ENCODE data around the gene IL10RA.

The IL10RA gene

GRCh38 chr11:117985953-117986887, at the start of gene IL10RA:
IL10RA (plus strand) TSS chr11:117986394; CDS start chr11:117986468, 74 bp downstream.
- Histone ChIP-seq H3K27ac (no peak within 1 kb of the TSS), H3K4me3 (peak within 1 kb of the TSS; percentile 71), H3K36me3 (ENCODE audit: insufficient read depth, low read length) (no peaks in the 10 kb centered on the region), H3K9ac (ENCODE audit: insufficient read length) (no peak within 1 kb of the TSS), H3K9me3 (ENCODE audit: low read depth, low read length) (no peaks in the 10 kb centered on the region)
- no peak for DNase-seq (ENCODE audit: low read depth, low spot score)
- no peak for TF ChIP-seq POLR2AphosphoS5 (IDR thresholded peaks at IDR 0.05; ENCODE audit: borderline replicate concordance, low read depth, low read length)
- no peak for TF ChIP-seq EZH2 (IDR thresholded peaks at IDR 0.05)

- Histone ChIP-seq H3K36me3 (ENCODE audit: insufficient read depth, low read length) (no peaks in the 10 kb centered on the region), H3K9ac (ENCODE audit: insufficient read length) (no peak overlapping the region), H3K27ac (no peak overlapping the region), H3K9me3 (ENCODE audit: low read depth, low read length) (no peaks in the 10 kb centered on the region), H3K4me3 (no peak overlapping the region)
- no peak for DNase-seq (ENCODE audit: low read depth, low spot score)
- TF ChIP-seq FOXP2 (optimal IDR thresholded peaks at IDR 0.05; ENCODE audit: control extremely low read depth, extremely low read length, insufficient read depth) (no peak), POLR2AphosphoS5 (IDR thresholded peaks at IDR 0.05; ENCODE audit: borderline replicate concordance, low read depth, low read length) (no peak), EZH2 (IDR thresholded peaks at IDR 0.05) (no peak)
Observed at GRCh38 chr11:117936973-117937372, 49.2 kb upstream of the IL10RA start.

GRCh38 chr11:117940736-117941135, 45.5 kb upstream of the IL10RA start:
- Histone ChIP-seq H3K36me3 (ENCODE audit: insufficient read depth, low read length) (no peaks in the 10 kb centered on the region), H3K9me3 (ENCODE audit: low read depth, low read length) (no peaks in the 10 kb centered on the region), H3K27ac (no peak overlapping the region), H3K4me3 (no peak overlapping the region), H3K9ac (ENCODE audit: insufficient read length) (no peak overlapping the region)
- TF ChIP-seq POLR2AphosphoS5 (IDR thresholded peaks at IDR 0.05; ENCODE audit: borderline replicate concordance, low read depth, low read length) = no peak
- TF ChIP-seq EZH2 (IDR thresholded peaks at IDR 0.05) = no peak
- no peak for TF ChIP-seq FOXP2 (optimal IDR thresholded peaks at IDR 0.05; ENCODE audit: control extremely low read depth, extremely low read length, insufficient read depth)
- no peak for DNase-seq (ENCODE audit: low read depth, low spot score)

- no peak overlapping the region for H3K9ac ChIP-seq (ENCODE audit: insufficient read length)
- TF ChIP-seq FOXP2 (optimal IDR thresholded peaks at IDR 0.05; ENCODE audit: control extremely low read depth, extremely low read length, insufficient read depth) (no peak), EZH2 (IDR thresholded peaks at IDR 0.05) (no peak), POLR2AphosphoS5 (IDR thresholded peaks at IDR 0.05; ENCODE audit: borderline replicate concordance, low read depth, low read length) (no peak)
- H3K4me3 ChIP-seq = no peak overlapping the region
- no peaks in the 10 kb centered on the region for H3K9me3 ChIP-seq (ENCODE audit: low read depth, low read length)
- H3K27ac ChIP-seq = no peak overlapping the region
- H3K36me3 ChIP-seq (ENCODE audit: insufficient read depth, low read length) = no peaks in the 10 kb centered on the region
- no peak for DNase-seq (ENCODE audit: low read depth, low spot score)
Observed at GRCh38 chr11:117941163-117941707, 45.0 kb upstream of the IL10RA start.

- Histone ChIP-seq H3K9me3 (ENCODE audit: low read depth, low read length) (no peaks in the 10 kb centered on the region), H3K36me3 (ENCODE audit: insufficient read depth, low read length) (no peaks in the 10 kb centered on the region), H3K27ac (no peak overlapping the region), H3K4me3 (no peak overlapping the region), H3K9ac (ENCODE audit: insufficient read length) (no peak overlapping the region)
- DNase-seq (ENCODE audit: low read depth, low spot score) = no peak
- TF ChIP-seq EZH2 (IDR thresholded peaks at IDR 0.05) (no peak), FOXP2 (optimal IDR thresholded peaks at IDR 0.05; ENCODE audit: control extremely low read depth, extremely low read length, insufficient read depth) (no peak), POLR2AphosphoS5 (IDR thresholded peaks at IDR 0.05; ENCODE audit: borderline replicate concordance, low read depth, low read length) (no peak)
Observed at GRCh38 chr11:117941976-117942654, 44.1 kb upstream of the IL10RA start.

- DNase-seq (ENCODE audit: low read depth, low spot score) = no peak
- no peak overlapping the region for H3K9ac ChIP-seq (ENCODE audit: insufficient read length)
Observed at GRCh38 chr11:117944554-117944953, 41.6 kb upstream of the IL10RA start.

GRCh38 chr11:117945047-117945810, 41.0 kb upstream of the IL10RA start:
- Histone ChIP-seq H3K36me3 (ENCODE audit: insufficient read depth, low read length) (no peaks in the 10 kb centered on the region), H3K9me3 (ENCODE audit: low read depth, low read length) (no peaks in the 10 kb centered on the region), H3K4me3 (no peak overlapping the region), H3K27ac (no peak overlapping the region), H3K9ac (ENCODE audit: insufficient read length) (no peak overlapping the region)
- TF ChIP-seq EZH2 (IDR thresholded peaks at IDR 0.05) = no peak
- no peak for TF ChIP-seq FOXP2 (optimal IDR thresholded peaks at IDR 0.05; ENCODE audit: control extremely low read depth, extremely low read length, insufficient read depth)
- no peak for TF ChIP-seq POLR2AphosphoS5 (IDR thresholded peaks at IDR 0.05; ENCODE audit: borderline replicate concordance, low read depth, low read length)
- no peak for DNase-seq (ENCODE audit: low read depth, low spot score)

More at GRCh38 chr11:117944554-117944953, 41.6 kb upstream of the IL10RA start:
- no peak for TF ChIP-seq EZH2 (IDR thresholded peaks at IDR 0.05)
- no peak for TF ChIP-seq FOXP2 (optimal IDR thresholded peaks at IDR 0.05; ENCODE audit: control extremely low read depth, extremely low read length, insufficient read depth)
- TF ChIP-seq POLR2AphosphoS5 (IDR thresholded peaks at IDR 0.05; ENCODE audit: borderline replicate concordance, low read depth, low read length) = no peak
- Histone ChIP-seq H3K27ac (no peak overlapping the region), H3K36me3 (ENCODE audit: insufficient read depth, low read length) (no peaks in the 10 kb centered on the region), H3K9me3 (ENCODE audit: low read depth, low read length) (no peaks in the 10 kb centered on the region), H3K4me3 (no peak overlapping the region)

Measured in SK-N-MC (cell line).